ENCODE results near the gene SPTB.

Gene SPTB

DNA sequence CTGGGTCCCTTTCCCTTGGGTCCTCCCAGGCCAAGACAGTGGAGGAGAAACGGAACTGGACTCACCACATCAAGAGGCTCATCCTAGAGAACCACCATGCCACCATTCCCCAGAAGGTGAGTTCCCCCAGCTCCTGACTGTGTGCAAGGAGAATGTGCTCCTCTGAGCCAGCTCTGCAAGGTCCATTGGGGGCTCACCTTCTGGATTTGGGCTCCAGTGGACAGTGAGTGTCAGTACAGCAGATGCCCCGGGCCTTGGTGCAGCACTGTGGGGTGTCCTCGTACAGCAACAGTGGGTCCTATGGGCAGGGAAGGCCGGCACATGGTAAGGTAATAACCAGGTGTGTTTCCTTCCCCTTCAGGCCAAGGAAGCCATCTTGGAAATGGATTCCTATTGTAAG, 147.6 kb downstream of the SPTB start:
- TF ChIP-seq, protein P1, sequence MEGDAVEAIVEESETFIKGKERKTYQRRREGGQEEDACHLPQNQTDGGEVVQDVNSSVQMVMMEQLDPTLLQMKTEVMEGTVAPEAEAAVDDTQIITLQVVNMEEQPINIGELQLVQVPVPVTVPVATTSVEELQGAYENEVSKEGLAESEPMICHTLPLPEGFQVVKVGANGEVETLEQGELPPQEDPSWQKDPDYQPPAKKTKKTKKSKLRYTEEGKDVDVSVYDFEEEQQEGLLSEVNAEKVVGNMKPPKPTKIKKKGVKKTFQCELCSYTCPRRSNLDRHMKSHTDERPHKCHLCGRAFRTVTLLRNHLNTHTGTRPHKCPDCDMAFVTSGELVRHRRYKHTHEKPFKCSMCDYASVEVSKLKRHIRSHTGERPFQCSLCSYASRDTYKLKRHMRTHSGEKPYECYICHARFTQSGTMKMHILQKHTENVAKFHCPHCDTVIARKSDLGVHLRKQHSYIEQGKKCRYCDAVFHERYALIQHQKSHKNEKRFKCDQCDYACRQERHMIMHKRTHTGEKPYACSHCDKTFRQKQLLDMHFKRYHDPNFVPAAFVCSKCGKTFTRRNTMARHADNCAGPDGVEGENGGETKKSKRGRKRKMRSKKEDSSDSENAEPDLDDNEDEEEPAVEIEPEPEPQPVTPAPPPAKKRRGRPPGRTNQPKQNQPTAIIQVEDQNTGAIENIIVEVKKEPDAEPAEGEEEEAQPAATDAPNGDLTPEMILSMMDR (IDR thresholded peaks at IDR 0.05; ENCODE audit: low read depth, low read length): no peak
- H3K4me3 ChIP-seq (replicated peaks in 1 of 2; ENCODE audit: low read depth in 2 of 2, low read length in 2 of 2): no peak overlapping the region
- no peak for DNase-seq (ENCODE audit: low read depth in 2 of 2)

DNA sequence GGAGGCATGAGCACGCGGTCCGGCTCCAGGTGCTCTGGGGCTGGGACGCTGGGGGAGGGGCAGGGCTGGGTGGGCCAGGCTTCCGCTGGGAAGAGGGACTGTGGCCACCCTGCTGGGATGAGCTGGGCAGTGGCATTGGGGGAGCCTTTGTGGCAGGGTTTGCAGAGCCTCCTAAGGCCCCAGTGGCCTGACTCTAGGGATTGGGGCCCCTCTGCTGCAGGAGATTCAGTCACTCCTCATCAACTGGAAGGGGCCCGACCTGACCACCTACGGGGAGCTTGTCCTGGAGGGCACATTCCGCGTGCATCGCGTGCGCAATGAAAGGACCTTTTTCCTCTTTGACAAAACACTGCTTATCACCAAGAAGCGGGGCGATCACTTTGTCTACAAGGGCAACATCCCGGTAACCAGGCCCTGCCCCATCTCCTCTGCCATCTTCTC, 148.5 kb downstream of the SPTB start:
- no peak for DNase-seq (ENCODE audit: low read depth in 2 of 2)
- TF ChIP-seq, protein P1 (IDR thresholded peaks at IDR 0.05; ENCODE audit: low read depth, low read length): no peak
- H3K4me3 ChIP-seq (replicated peaks in 1 of 2; ENCODE audit: low read depth in 2 of 2, low read length in 2 of 2): no peak overlapping the region

DNA sequence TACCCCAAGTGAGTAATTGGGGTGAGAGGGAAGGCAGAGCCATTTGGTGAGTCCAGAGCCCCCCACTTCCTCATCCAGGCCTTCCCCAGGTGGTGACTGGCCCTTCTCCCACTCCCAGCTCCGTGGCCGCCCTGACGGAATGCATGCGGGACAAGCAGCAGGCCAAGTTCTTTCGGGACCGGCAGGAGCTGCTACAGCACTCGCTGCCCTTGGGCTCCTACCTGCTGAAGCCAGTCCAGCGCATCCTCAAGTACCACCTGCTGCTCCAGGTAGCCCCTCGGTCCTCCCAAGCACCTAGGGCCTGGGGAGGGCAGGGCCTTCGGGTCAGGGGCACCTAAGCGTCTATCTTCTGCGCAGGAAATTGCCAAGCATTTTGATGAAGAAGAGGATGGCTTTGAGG, 149.0 kb downstream of the SPTB start:
- TF ChIP-seq, protein P1 (IDR thresholded peaks at IDR 0.05; ENCODE audit: low read depth, low read length): no peak
- no peak overlapping the region for H3K4me3 ChIP-seq (replicated peaks in 1 of 2; ENCODE audit: low read depth in 2 of 2, low read length in 2 of 2)
- DNase-seq (ENCODE audit: low read depth in 2 of 2): no peak

DNA sequence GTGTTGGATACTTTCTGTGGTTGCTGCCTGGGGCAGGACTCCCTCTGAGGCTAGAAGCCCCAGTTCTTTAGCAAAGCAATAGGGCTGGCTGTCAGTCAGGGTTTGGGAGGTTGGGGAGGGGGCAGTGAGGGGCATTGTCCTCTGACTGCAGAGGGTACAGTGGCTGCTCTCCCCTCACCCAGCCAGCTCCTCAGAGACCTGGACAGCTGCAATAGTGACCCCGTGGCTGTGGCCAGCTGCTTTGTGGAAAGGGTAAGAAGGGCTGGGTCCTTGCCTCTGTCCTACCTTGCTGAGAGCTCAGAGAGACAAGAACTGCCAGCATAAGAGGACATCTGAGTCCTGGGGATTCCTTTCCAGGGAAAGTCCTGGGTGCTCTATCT, 149.7 kb downstream of the SPTB start:
- DNase-seq (ENCODE audit: low read depth in 2 of 2): no peak
- TF ChIP-seq, protein P1 (IDR thresholded peaks at IDR 0.05; ENCODE audit: low read depth, low read length): no peak
- H3K4me3 ChIP-seq (replicated peaks in 1 of 2; ENCODE audit: low read depth in 2 of 2, low read length in 2 of 2): no peak overlapping the region

DNA sequence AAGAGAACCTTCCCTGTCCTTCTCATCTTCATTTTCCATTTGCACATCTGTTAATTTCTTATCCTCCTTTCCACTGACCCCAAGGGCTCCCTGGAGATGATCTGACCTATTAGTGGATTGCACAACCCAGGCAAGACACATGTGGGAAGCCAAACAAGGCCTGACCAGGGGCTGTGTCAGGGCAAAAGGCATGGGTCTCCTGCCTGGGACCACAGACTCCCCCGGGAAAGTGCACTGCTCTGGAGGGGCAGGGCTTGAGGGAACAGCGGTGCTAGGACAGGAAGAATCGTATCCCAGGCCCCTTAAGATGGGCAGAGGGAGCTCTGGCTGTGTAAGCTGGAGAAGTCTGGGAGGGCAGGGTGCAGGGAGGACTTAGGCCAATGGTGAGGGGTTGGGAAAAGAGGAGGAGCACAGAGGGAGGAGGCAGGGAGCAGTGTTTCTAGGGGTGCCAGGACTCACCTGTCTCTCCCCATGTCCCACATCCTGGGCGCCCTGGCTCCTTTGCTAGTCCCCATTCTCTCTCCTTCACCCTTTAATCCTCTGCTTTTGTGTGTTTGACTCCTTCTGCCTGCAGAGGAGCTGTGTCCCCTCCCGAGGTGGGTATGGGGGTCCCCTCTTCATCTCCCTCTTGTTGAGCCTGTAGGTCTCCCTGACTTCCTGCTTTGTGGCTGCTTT, 150.2 kb downstream of the SPTB start:
- no peak overlapping the region for H3K4me3 ChIP-seq (replicated peaks in 1 of 2; ENCODE audit: low read depth in 2 of 2, low read length in 2 of 2)
- DNase-seq (ENCODE audit: low read depth in 2 of 2): no peak
- TF ChIP-seq, protein P1 (IDR thresholded peaks at IDR 0.05; ENCODE audit: low read depth, low read length): no peak

DNA sequence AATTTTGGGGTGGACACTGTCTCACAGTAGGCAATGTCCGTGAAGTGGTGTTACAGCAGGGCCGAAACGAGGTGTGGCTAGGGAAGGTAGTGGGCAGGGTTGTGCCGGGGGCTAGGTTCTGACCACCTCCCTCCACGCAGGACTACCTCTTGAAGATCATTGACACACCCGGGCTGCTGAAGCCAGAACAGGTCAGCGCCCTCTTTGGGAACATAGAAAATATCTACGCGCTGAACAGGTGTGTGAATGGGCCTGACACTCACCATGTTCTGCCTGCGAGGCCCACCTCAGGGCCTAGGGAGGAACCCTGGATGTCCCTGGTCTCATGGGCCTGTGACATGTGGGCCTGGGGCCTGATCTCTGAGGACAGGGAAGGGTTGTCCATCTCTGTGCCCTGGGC, 150.9 kb downstream of the SPTB start:
- TF ChIP-seq, protein P1 (IDR thresholded peaks at IDR 0.05; ENCODE audit: low read depth, low read length): no peak
- DNase-seq (ENCODE audit: low read depth in 2 of 2): no peak
- H3K4me3 ChIP-seq (replicated peaks in 1 of 2; ENCODE audit: low read depth in 2 of 2, low read length in 2 of 2): no peak overlapping the region

DNA sequence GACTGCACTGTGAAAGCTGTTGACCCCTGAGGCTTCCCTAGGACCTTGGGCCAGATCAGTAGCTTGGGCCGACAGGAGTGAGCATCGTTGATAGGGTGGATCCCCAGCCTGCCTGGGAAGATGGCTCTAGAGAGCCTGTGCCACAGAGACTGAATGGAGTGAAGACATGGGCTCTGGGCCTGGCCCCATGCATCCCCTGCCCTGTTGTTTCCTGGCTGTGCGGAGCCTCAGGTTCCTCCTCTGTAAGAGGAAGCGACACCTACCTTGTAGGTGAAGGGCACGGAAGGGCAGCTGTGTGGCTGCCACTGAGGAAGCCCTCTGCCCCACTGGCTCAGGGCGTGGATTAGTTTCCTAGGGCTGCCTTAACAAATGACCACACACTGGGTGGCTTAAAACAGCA, 151.6 kb downstream of the SPTB start:
- no peak for DNase-seq (ENCODE audit: low read depth in 2 of 2)
- TF ChIP-seq, protein P1 (IDR thresholded peaks at IDR 0.05; ENCODE audit: low read depth, low read length): no peak
- H3K4me3 ChIP-seq (replicated peaks in 1 of 2; ENCODE audit: low read depth in 2 of 2, low read length in 2 of 2): no peak overlapping the region
